Adrenal gland (tissue), 5 donors: ENCODE data around the gene TARM1.

Experiments
- POLR2A ChIP-seq, 2 donors: fragments of 450-650 bp; IDR thresholded peaks; one replicate each; pipeline ENCODE4 v1.6.1; 2017; ENCODE audit warnings: antibody characterized with exemption in 2 of 2, mild to moderate bottlenecking in 2 of 2, moderate library complexity in 1 of 2
- TF ChIP-seq, protein P1 (sequence below), 6 experiments: fragments of 450-650 bp in 4 of 6; fragments of 200-600 bp in 2 of 6; sonication (generic) in 1 of 6; IDR thresholded peaks; 1 replicate in 5 of 6; 2 replicates in 1 of 6; pipeline versions ENCODE4 v1.5.1 to v1.8.0; 2016 to 2021; ENCODE audit warnings: antibody characterized with exemption in 6 of 6, mild to moderate bottlenecking in 2 of 6, moderate library complexity in 1 of 6
- donor health status: DM: no; HTN: no; CAD: no.

DNA sequence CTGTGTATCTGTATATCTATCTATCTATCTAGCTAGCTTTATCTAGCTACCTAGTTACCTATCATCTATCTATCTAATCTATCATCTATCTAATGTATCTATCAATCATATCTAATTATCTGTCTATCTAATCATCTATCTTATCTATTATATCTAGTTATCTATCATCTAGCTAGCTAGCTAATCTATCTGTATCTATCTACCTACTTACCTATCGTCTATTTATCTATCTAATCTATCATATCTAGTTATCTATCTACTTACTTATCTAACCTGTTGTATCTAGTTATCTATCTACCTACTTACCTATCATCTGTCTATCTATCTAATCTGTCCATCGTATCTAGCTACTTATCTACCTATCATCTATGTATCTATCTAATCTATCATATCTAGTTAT is 35.4 kb downstream of the TARM1 start:
- TF ChIP-seq POLR2A (IDR thresholded peaks at IDR 0.05) = no peak
- TF ChIP-seq, protein P1, sequence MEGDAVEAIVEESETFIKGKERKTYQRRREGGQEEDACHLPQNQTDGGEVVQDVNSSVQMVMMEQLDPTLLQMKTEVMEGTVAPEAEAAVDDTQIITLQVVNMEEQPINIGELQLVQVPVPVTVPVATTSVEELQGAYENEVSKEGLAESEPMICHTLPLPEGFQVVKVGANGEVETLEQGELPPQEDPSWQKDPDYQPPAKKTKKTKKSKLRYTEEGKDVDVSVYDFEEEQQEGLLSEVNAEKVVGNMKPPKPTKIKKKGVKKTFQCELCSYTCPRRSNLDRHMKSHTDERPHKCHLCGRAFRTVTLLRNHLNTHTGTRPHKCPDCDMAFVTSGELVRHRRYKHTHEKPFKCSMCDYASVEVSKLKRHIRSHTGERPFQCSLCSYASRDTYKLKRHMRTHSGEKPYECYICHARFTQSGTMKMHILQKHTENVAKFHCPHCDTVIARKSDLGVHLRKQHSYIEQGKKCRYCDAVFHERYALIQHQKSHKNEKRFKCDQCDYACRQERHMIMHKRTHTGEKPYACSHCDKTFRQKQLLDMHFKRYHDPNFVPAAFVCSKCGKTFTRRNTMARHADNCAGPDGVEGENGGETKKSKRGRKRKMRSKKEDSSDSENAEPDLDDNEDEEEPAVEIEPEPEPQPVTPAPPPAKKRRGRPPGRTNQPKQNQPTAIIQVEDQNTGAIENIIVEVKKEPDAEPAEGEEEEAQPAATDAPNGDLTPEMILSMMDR (IDR thresholded peaks at IDR 0.05) = no peak
